NT2/D1 (cell line): Measurements from ENCODE around the gene CCL14.

Experiments used
- SUZ12 ChIP-seq: IDR thresholded peaks from 2 replicates; pipeline ENCODE4 v1.6.1; 2011; ENCODE audit not compliant: insufficient read length, insufficient read depth; ENCODE audit errors: extremely low read depth
- ZNF274 ChIP-seq: IDR thresholded peaks from 2 replicates; pipeline ENCODE4 v1.6.1; 2011; ENCODE audit warnings: mild to moderate bottlenecking, low read depth, low read length

GRCh38 chr17:36034127-36034526 lies 47.6 kb upstream of the CCL14 start:
- TF ChIP-seq SUZ12 (no peak), ZNF274 (no peak)
